Astrocyte of the spinal cord (primary cell): Measurements from ENCODE around the gene COPA.
"Not testable (repeated sequence)": the region's sequence is repeated elsewhere in the genome, so short reads cannot be mapped to it uniquely, and the experiment has no call there.

Experiments used
- DNase-seq: peaks from one replicate; pipeline ENCODE4 v3.0.0; 2011; ENCODE audit warnings: low read depth, low spot score
- H3K4me3 ChIP-seq: 2 replicates; pipeline ENCODE4 v1.5.1; 2011; ENCODE audit warnings: low read depth, mild to moderate bottlenecking, low read length, moderate library complexity
- in situ Hi-C: cut with HindIII; loops from 2 replicates; pipeline ENCODE4 v1.10.0; 2017; ENCODE audit warnings: low sequenced_read_pairs
- TF ChIP-seq, protein P1 (sequence below): IDR thresholded peaks from 2 replicates; pipeline ENCODE4 v1.5.1; 2012; ENCODE audit warnings: low read depth, mild to moderate bottlenecking, low read length, inconsistent platforms

The COPA gene

DNA sequence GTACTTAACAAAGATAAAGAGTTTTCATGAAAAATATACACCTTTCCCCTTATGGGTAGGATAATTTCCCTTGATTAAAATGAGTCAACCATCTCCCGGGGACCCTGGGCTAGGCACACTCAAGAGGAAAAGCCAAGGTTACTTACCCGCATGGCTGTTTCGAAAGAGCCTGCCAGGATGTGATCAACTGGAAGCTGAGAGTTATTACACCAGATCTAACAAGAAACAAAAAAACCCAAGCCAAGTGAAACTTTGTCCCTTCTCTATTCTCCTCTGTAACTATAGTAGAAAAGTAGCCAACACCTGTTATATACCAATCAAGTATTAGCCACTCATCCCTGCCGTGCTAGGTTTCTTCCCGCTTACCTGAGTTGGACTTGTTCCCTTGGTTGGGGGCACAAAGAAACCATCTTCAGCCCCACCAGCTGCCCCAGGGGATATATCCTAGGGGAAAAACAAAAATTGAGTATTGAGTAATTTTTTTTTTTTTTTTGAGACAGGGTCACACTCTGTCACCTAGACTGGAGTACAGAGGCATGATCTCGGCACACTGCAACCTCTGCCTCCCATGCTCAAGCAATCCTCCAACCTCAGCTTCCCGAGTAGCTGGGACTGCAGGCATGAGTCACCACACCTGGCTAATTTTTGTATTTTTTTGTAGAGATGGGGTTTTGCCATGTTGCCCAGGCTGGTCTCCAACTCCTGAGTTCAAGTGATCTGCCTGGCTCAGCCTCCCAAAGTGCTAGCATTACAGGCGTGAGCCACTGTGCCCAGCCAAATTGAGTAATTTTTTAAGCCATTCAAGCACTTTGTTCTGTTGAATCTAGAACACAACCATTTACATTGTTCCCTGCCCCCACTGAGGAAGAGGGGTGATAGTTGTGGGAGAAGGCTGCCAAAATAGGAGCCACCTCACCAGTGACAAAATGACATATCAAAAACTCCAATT, 49.8 kb downstream of the COPA start:
- TF ChIP-seq, protein P1, sequence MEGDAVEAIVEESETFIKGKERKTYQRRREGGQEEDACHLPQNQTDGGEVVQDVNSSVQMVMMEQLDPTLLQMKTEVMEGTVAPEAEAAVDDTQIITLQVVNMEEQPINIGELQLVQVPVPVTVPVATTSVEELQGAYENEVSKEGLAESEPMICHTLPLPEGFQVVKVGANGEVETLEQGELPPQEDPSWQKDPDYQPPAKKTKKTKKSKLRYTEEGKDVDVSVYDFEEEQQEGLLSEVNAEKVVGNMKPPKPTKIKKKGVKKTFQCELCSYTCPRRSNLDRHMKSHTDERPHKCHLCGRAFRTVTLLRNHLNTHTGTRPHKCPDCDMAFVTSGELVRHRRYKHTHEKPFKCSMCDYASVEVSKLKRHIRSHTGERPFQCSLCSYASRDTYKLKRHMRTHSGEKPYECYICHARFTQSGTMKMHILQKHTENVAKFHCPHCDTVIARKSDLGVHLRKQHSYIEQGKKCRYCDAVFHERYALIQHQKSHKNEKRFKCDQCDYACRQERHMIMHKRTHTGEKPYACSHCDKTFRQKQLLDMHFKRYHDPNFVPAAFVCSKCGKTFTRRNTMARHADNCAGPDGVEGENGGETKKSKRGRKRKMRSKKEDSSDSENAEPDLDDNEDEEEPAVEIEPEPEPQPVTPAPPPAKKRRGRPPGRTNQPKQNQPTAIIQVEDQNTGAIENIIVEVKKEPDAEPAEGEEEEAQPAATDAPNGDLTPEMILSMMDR = no peak
- no peak overlapping the region for H3K4me3 ChIP-seq
- no peak for DNase-seq
- in situ Hi-C loops = no loop called here

GRCh38 chr1:160291248-160292220, 51.5 kb downstream of the COPA start:
- H3K4me3 ChIP-seq = no peak overlapping the region
- peak; percentile 72 for DNase-seq
- TF ChIP-seq, protein P1 = peak; percentile 72
- in situ Hi-C loops = no loop called here

- DNase-seq, H3K4me3 ChIP-seq, in situ Hi-C loops: not testable (repeated sequence)
These were observed 55.3 kb downstream of the COPA start for GRCh38 chr1:160287769-160288168.

DNA sequence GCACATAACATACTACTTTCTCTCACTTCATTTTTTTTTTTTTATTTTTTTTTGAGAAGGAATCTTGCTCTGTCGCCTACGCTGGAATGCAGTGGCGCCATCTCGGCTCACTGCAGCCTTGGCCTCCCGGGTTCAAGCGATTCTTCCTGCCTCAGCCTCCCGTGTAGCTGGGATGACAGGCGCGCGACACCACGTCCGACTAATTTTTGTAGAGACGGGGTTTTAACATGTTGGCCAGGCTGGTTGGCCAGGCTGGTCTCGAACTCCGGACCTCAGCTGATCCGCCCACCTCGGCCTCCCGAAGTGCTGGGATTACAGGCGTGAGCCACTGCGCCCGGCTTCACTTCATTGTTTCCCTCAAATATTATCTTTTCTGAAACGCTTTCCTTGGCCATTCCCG, 57.5 kb downstream of the COPA start:
- in situ Hi-C loops = no loop called here
- no peak overlapping the region for H3K4me3 ChIP-seq
- DNase-seq = no peak
- TF ChIP-seq, protein P1 = no peak

- TF ChIP-seq, protein P1 = no peak
- in situ Hi-C loops = no loop called here
- peak within 1 kb of the TSS; percentile 93 for H3K4me3 ChIP-seq
- DNase-seq = peak; percentile 94
These were observed 58.2 kb downstream of the COPA start, which contains the start of gene PEX19 for GRCh38 chr1:160284782-160285344. TSS of gene PEX19 (minus strand) at chr1:160285133. CDS start at chr1:160285124, 9 bp downstream.

- TF ChIP-seq, protein P1 = no peak
- H3K4me3 ChIP-seq = peak overlapping the region; percentile 93
- peak; percentile 58 for DNase-seq
- in situ Hi-C loops = no loop called here
These were observed 58.7 kb downstream of the COPA start for GRCh38 chr1:160284220-160284781.
